ENCODE results near the gene CNN1. TPM values are rescaled to one million over a fixed set of nuclear protein-coding genes. Genes with fewer than 3 reads are reported as not detected.
A peak's percentile ranks its signal among the peaks of the same experiment; 100 is the strongest.

Gene CNN1
- total and polyA plus RNA-seq, 9 of the 15 experiments (the other 6 are each of a cell fraction or from before 2014, with no cell fraction given), result 0.23 to 10.6 (median 5.2) TPM

DNA sequence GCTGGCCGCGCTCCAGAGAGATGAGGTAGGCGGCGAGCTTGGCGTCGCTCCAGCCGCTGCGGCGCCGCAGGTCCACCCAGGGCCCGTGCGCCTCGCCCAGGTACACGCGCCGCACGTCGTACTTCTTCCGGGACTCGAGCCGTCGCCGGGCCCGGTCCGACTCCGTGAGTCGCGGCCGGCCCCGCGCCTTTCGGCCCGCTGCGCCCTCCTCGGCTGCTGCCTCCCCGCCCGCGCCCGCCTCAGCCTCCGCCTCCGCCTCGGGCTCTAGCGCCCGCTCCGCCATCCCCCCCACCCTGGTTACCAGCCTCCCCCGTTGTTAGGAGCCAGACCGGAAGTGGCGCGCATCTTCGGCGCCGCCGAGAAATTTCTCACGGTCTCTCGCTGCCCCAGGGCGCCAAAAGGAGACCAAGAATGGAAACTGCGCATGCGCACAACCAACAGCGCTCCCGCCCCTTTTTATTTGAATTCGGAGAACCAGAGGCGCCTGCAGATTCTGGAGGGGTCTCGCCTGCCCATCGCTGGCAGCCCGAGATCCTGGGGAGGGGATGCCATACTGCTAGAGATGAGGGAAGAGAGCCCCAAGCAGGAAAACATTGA, 33.0 kb upstream of the CNN1 start, which contains the start of gene ZNF653 (continued):
- TF ChIP-seq POLR2AphosphoS2 (IDR thresholded peaks at IDR 0.05; ENCODE audit: low read length), result peak; percentile 96
- peak in 2 of 3 experiments; percentile 44 to 64 for TF ChIP-seq YY1 (IDR thresholded peaks at IDR 0.05; ENCODE audit: borderline replicate concordance in 1 of 3, control insufficient read depth in 1 of 3, extremely low read depth in 1 of 3, insufficient read depth in 3 of 3, insufficient read length in 1 of 3, insufficient replicate concordance in 2 of 3, low read depth in 1 of 3, low read length in 2 of 3)
- peak; percentile 89 for TF ChIP-seq CXXC5 (CRISPR knock-in tag; IDR thresholded peaks at IDR 0.05)
- no peak for TF ChIP-seq GATA2 (CRISPR knock-in tag; IDR thresholded peaks at IDR 0.05)
- TF ChIP-seq ZNF318 (IDR thresholded peaks at IDR 0.05; ENCODE audit: borderline replicate concordance in 1 of 2, low read depth in 1 of 2), result no peak
- TF ChIP-seq POLR2H (tag; IDR thresholded peaks at IDR 0.05; ENCODE audit: low read depth), result peak; percentile 56; the same call in 1 of the 2 replicates
- TF ChIP-seq, protein P1, sequence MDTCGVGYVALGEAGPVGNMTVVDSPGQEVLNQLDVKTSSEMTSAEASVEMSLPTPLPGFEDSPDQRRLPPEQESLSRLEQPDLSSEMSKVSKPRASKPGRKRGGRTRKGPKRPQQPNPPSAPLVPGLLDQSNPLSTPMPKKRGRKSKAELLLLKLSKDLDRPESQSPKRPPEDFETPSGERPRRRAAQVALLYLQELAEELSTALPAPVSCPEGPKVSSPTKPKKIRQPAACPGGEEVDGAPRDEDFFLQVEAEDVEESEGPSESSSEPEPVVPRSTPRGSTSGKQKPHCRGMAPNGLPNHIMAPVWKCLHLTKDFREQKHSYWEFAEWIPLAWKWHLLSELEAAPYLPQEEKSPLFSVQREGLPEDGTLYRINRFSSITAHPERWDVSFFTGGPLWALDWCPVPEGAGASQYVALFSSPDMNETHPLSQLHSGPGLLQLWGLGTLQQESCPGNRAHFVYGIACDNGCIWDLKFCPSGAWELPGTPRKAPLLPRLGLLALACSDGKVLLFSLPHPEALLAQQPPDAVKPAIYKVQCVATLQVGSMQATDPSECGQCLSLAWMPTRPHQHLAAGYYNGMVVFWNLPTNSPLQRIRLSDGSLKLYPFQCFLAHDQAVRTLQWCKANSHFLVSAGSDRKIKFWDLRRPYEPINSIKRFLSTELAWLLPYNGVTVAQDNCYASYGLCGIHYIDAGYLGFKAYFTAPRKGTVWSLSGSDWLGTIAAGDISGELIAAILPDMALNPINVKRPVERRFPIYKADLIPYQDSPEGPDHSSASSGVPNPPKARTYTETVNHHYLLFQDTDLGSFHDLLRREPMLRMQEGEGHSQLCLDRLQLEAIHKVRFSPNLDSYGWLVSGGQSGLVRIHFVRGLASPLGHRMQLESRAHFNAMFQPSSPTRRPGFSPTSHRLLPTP (IDR thresholded peaks at IDR 0.05; ENCODE audit: borderline replicate concordance, extremely low read depth, insufficient read length), result no peak
- 0 out of 2 replicates have a peak, but pooled peaks have one; percentile 46 for TF ChIP-seq ETV5 (CRISPR knock-in tag; IDR thresholded peaks at IDR 0.05; ENCODE audit: low read depth)
- TF ChIP-seq RAD21 (CRISPR knock-in tag; conservative IDR thresholded peaks at IDR 0.05 in 1 of 2, IDR thresholded peaks at IDR 0.05 in 1 of 2), result no peak
- TF ChIP-seq ZFX (CRISPR knock-in tag; IDR thresholded peaks at IDR 0.05), result peak; percentile 69; the same call in 1 of the 2 replicates
- TF ChIP-seq GMEB1 (CRISPR knock-in tag; IDR thresholded peaks at IDR 0.05), result peak; percentile 31; the same call in 1 of the 2 replicates
- TF ChIP-seq ELF1 (tag; IDR thresholded peaks at IDR 0.05), result peak; percentile 85
